ENCODE results near the gene CELF2.

Gene CELF2

GRCh38 chr10:11081408-11081807 is 63.7 kb downstream of the CELF2 start:
- Mint-ChIP-seq H3K27me3 (peaks cover 3% of the 10 kb centered on the region), H3K4me1 (ENCODE audit: low read depth) (no peaks in the 10 kb centered on the region), H3K9me3 (no peaks in the 10 kb centered on the region), H3K36me3 (ENCODE audit: low read depth) (no peaks in the 10 kb centered on the region), H3K4me3 (no peak overlapping the region), H3K27ac (no peak overlapping the region)
- DNase-seq, result no peak

- Mint-ChIP-seq H3K36me3 (ENCODE audit: low read depth) (no peaks in the 10 kb centered on the region), H3K4me3 (no peak overlapping the region), H3K27me3 (peaks cover 3% of the 10 kb centered on the region), H3K4me1 (ENCODE audit: low read depth) (no peaks in the 10 kb centered on the region), H3K27ac (no peak overlapping the region), H3K9me3 (no peaks in the 10 kb centered on the region)
- no peak for DNase-seq
These were observed 64.9 kb downstream of the CELF2 start for GRCh38 chr10:11082526-11082925.

- Mint-ChIP-seq H3K27me3 (peaks cover 3% of the 10 kb centered on the region), H3K36me3 (ENCODE audit: low read depth) (no peaks in the 10 kb centered on the region), H3K4me3 (no peak overlapping the region), H3K9me3 (no peaks in the 10 kb centered on the region), H3K4me1 (ENCODE audit: low read depth) (no peaks in the 10 kb centered on the region), H3K27ac (no peak overlapping the region)
- no peak for DNase-seq
These were observed 65.4 kb downstream of the CELF2 start for GRCh38 chr10:11083051-11083450.

GRCh38 chr10:11085545-11085944 is 67.9 kb downstream of the CELF2 start:
- no peak for DNase-seq
- H3K9me3 Mint-ChIP-seq, result no peaks in the 10 kb centered on the region
- H3K4me3 Mint-ChIP-seq, result no peak overlapping the region
- H3K27ac Mint-ChIP-seq, result no peak overlapping the region
- H3K4me1 Mint-ChIP-seq (ENCODE audit: low read depth), result no peaks in the 10 kb centered on the region
- no peaks in the 10 kb centered on the region for H3K36me3 Mint-ChIP-seq (ENCODE audit: low read depth)
- H3K27me3 Mint-ChIP-seq, result peaks cover 3% of the 10 kb centered on the region

- Mint-ChIP-seq H3K36me3 (ENCODE audit: low read depth) (no peaks in the 10 kb centered on the region), H3K27ac (no peak overlapping the region), H3K4me3 (no peak overlapping the region), H3K9me3 (no peaks in the 10 kb centered on the region), H3K27me3 (peaks cover 3% of the 10 kb centered on the region), H3K4me1 (ENCODE audit: low read depth) (peaks cover 4% of the 10 kb centered on the region)
- no peak for DNase-seq
These were observed 68.6 kb downstream of the CELF2 start for GRCh38 chr10:11086177-11086840.

GRCh38 chr10:11087372-11087771 is 69.7 kb downstream of the CELF2 start:
- Mint-ChIP-seq H3K27me3 (peaks cover 3% of the 10 kb centered on the region), H3K4me3 (no peak overlapping the region), H3K36me3 (ENCODE audit: low read depth) (no peaks in the 10 kb centered on the region), H3K27ac (no peak overlapping the region), H3K9me3 (no peaks in the 10 kb centered on the region), H3K4me1 (ENCODE audit: low read depth) (peaks cover 12% of the 10 kb centered on the region)
- no peak for DNase-seq

GRCh38 chr10:11088709-11089108 is 71.0 kb downstream of the CELF2 start:
- no peak for DNase-seq
- no peaks in the 10 kb centered on the region for H3K9me3 Mint-ChIP-seq
- no peak overlapping the region for H3K27ac Mint-ChIP-seq
- H3K36me3 Mint-ChIP-seq (ENCODE audit: low read depth), result no peaks in the 10 kb centered on the region
- peaks cover 12% of the 10 kb centered on the region for H3K4me1 Mint-ChIP-seq (ENCODE audit: low read depth)
- H3K27me3 Mint-ChIP-seq, result peaks cover 3% of the 10 kb centered on the region
- H3K4me3 Mint-ChIP-seq, result no peak overlapping the region

- no peak overlapping the region for H3K27ac Mint-ChIP-seq
- no peak for DNase-seq
- no peaks in the 10 kb centered on the region for H3K36me3 Mint-ChIP-seq (ENCODE audit: low read depth)
- peaks cover under 1% of the 10 kb centered on the region for H3K27me3 Mint-ChIP-seq
- H3K4me1 Mint-ChIP-seq (ENCODE audit: low read depth), result peaks cover 12% of the 10 kb centered on the region
- H3K9me3 Mint-ChIP-seq, result no peaks in the 10 kb centered on the region
- H3K4me3 Mint-ChIP-seq, result no peak overlapping the region
These were observed 71.6 kb downstream of the CELF2 start for GRCh38 chr10:11089272-11089671.

- no peak overlapping the region for H3K27ac Mint-ChIP-seq
- no peak overlapping the region for H3K4me3 Mint-ChIP-seq
- H3K9me3 Mint-ChIP-seq, result no peaks in the 10 kb centered on the region
- H3K36me3 Mint-ChIP-seq (ENCODE audit: low read depth), result no peaks in the 10 kb centered on the region
- H3K27me3 Mint-ChIP-seq, result no peaks in the 10 kb centered on the region
- DNase-seq, result no peak
- peaks cover 12% of the 10 kb centered on the region for H3K4me1 Mint-ChIP-seq (ENCODE audit: low read depth)
These were observed 73.9 kb downstream of the CELF2 start for GRCh38 chr10:11091517-11092102.

- H3K9me3 Mint-ChIP-seq, result no peaks in the 10 kb centered on the region
- H3K4me1 Mint-ChIP-seq (ENCODE audit: low read depth), result peaks cover 18% of the 10 kb centered on the region
- no peak overlapping the region for H3K4me3 Mint-ChIP-seq
- peaks cover 11% of the 10 kb centered on the region for H3K27me3 Mint-ChIP-seq
- no peaks in the 10 kb centered on the region for H3K36me3 Mint-ChIP-seq (ENCODE audit: low read depth)
- no peak overlapping the region for H3K27ac Mint-ChIP-seq
- DNase-seq, result no peak
These were observed 76.4 kb downstream of the CELF2 start for GRCh38 chr10:11093771-11094736.

- DNase-seq, result no peak
- Mint-ChIP-seq H3K9me3 (no peaks in the 10 kb centered on the region), H3K36me3 (ENCODE audit: low read depth) (no peaks in the 10 kb centered on the region), H3K4me3 (no peak overlapping the region), H3K27ac (no peak overlapping the region), H3K27me3 (peaks cover 11% of the 10 kb centered on the region), H3K4me1 (ENCODE audit: low read depth) (peaks cover 18% of the 10 kb centered on the region)
These were observed 77.7 kb downstream of the CELF2 start for GRCh38 chr10:11095374-11095801.

GRCh38 chr10:11096422-11096821 is 78.8 kb downstream of the CELF2 start:
- no peaks in the 10 kb centered on the region for H3K9me3 Mint-ChIP-seq

GRCh38 chr10:11097686-11098085 is 80.0 kb downstream of the CELF2 start:
- no peaks in the 10 kb centered on the region for H3K9me3 Mint-ChIP-seq
- H3K4me1 Mint-ChIP-seq (ENCODE audit: low read depth), result peaks cover 6% of the 10 kb centered on the region
- no peak for DNase-seq
- H3K27me3 Mint-ChIP-seq, result peaks cover 11% of the 10 kb centered on the region
- peak overlapping the region; percentile 41 for H3K27ac Mint-ChIP-seq
- no peak overlapping the region for H3K4me3 Mint-ChIP-seq
- H3K36me3 Mint-ChIP-seq (ENCODE audit: low read depth), result no peaks in the 10 kb centered on the region

More at GRCh38 chr10:11096422-11096821, 78.8 kb downstream of the CELF2 start:
- DNase-seq, result no peak
- Mint-ChIP-seq H3K27ac (no peak overlapping the region), H3K4me1 (ENCODE audit: low read depth) (peaks cover 13% of the 10 kb centered on the region), H3K4me3 (no peak overlapping the region), H3K27me3 (peaks cover 11% of the 10 kb centered on the region), H3K36me3 (ENCODE audit: low read depth) (no peaks in the 10 kb centered on the region)

- H3K36me3 Mint-ChIP-seq (ENCODE audit: low read depth), result no peaks in the 10 kb centered on the region
- H3K4me1 Mint-ChIP-seq (ENCODE audit: low read depth), result peaks cover 6% of the 10 kb centered on the region
- H3K27ac Mint-ChIP-seq, result no peak overlapping the region
- peaks cover 11% of the 10 kb centered on the region for H3K27me3 Mint-ChIP-seq
- no peak overlapping the region for H3K4me3 Mint-ChIP-seq
- no peak for DNase-seq
- H3K9me3 Mint-ChIP-seq, result no peaks in the 10 kb centered on the region
These were observed 81.0 kb downstream of the CELF2 start for GRCh38 chr10:11098666-11099065.

Measured in activated T-cell treated with anti-CD3 and anti-CD28 coated beads, Interleukin-2, amount 50 U/mL, for 24 hours (primary cell).